NCI-H2029 treated with DMSO at 0.1 percent for 48 hours (cell line): ENCODE results near the gene CELSR1.

Experiments
- DNase-seq: peaks from one replicate; lab custom pipeline; 2025; lab: John Stamatoyannopoulos, UW

CELSR1 gene

DNA sequence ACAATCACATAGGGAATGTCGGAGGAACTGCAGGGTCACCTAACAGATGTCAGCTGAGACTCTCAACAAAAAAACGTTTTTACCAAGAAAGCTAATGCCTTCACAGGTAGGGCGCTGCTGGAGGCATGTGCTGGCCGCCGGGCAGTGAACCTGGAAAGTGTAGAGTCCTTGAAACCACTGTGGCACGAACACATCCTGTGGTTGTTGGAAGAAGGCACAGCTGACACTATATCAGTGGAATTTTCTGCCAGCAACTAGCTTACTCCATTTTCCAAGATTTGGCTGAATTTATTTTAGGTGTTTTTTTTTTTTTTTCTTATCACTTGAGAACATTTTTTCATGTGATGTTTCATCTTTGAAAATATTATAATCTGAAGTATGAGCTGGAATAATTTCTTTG is 187.7 kb downstream of the CELSR1 start:
- no peak for DNase-seq

DNA sequence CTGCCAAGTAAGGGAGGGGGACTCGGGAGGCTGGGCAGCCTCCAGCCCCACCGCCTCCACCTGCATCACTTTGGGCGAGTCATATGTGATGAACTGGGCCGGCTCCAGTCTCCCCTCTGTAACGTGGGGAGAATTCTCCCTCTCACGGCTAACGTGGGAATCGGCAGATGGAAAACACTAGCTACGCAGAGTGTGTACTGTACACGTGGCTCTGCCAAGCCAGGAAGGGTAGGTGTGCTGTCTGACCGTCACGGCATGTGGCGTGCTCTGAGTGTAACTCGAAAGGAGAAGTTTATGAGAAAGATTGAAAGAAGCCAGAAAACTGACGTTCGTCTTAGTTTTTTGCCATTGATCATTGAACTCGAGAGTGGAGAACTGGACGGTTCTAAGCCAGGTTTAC is 188.2 kb downstream of the CELSR1 start:
- DNase-seq: no peak

DNA sequence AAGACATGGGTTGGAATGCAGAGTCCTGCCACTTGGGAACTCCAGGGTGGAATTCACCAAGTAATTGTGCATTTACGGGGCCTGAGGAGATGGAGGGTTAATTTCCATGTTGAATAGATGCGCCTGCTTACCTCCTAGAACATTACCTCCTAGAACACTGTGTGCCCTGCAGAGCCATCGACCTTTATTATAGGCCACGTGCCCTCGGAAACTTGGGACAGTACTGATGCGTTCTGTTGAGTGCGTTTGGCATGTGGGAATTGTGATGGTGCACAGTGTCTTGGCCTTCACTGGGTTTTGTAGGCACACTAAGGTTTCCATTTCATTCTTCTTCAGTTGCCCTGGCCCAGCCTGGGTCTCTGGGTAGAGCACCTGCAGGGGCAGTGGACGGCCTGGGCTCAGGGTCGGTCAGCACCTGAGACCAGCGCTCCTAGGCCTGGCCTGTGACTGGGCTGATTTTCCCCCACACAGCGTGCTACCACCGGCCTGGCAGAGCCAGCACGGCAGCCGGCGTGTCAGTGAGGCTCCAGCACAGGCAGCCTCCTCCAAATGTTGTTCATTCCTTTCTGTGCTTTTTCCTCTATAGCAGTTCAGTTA is 189.2 kb downstream of the CELSR1 start:
- no peak for DNase-seq

DNA sequence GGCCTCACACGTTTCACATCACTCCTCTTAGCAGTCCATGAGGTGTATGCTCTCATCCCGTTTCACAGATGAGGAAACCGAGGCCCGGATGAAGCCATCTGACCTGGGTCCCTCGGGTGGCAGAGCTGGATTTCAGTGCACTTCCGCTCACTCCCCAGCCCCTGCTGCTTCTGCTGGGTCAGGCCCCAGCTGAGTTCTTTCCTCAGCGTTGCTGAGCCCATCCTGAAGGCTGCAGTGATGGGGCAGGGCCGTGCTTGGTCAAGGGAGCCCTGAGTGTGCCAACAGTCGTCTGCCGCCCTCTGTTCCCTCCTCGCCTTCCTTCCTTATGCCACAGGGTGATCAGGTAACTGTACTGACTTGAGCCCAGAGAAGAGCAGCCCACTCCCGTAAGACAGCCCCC is 189.8 kb downstream of the CELSR1 start:
- DNase-seq: no peak

DNA sequence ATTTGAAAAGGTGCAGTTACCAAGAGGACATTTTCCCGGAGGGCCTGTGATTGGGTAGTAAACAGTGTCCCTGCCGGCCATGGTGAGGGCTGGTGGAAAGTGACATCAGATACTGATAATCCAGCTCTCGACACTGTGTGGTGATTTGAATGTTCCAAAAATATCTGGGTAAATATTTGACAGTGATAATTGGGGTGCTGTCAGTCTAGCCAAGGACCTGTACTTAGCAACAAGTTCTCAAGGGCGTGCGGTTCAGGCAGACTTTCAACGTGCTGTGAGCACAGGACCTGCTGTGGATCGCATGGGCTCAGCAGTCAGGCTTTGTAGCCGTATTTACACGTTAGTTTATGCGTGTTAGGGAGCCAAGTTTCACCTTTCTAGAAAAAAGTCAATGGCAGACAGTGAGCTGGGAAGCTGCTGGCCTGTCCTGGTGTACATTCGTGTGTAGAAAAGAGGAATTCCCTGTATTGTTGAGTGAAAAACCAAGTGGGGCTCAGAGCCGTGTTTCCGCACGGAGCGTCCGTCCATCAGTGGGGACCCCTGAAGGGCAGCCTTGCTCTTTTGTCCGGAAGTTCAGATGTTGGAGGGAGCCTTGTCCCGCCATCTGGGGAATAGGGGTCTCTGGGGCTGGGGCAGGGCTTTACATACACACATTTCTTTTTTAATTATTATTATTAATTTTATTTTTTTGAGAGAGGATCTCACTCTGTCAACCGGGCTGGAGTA is 190.6 kb downstream of the CELSR1 start:
- DNase-seq: no peak

DNA sequence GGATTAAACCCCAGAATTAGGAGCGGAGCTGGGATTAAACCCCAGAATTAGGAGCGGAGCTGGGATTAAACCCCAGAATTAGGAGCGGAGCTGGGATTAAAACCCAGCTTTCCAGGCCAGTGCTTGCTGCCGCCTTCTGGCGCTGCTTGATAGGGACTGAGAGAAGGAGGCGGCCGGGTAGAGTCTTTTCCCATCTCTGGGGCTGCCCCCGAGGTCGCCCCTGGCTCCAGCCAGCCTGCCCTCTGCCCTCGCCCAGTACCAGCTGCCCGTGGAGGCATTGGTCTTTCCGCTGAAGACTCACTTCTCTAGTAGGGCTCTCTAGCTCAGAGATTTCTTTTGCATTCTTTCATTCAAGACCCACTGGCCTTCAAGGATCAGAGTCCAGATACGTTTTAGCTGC is 196.7 kb downstream of the CELSR1 start:
- no peak for DNase-seq

DNA sequence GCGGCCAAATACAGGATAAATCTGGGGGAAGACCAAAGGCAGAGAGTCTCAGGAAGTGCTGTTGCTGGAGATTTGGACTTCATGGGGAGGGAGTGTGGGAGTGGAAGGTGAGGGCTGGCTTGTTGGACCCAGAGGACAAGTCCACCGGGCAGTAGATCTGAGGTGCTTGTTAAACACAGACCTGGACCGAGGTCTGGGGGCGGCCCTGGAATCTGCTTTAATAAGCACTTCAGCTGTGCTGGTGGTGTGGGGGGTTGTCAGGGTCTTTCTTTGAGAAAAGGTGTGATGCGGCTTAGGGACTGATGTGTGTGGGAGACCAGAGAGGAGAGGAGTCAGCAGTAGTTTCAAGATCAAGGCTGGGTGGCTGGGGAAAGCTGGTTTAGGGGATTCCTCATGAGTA is 197.5 kb downstream of the CELSR1 start:
- no peak for DNase-seq

DNA sequence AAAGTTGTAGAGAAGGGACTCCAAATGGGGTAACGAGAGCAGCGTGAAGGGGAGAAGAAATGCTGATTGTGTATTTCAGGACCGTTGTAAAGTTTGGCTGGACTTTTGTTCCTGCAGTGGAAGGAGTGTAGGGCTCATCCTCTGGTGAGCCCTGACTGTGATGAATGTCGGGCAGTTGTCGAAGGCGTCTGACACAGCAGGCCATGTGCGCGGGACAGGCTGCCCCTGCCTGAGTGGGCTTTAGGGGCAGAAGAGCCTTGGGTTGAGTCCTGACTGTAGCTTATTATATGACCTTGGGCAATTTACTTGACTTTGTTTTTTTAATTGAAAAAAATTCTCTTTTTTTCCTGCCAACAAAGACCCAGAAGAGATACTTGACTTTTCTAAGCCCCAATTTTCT is 198.8 kb downstream of the CELSR1 start:
- DNase-seq: no peak

DNA sequence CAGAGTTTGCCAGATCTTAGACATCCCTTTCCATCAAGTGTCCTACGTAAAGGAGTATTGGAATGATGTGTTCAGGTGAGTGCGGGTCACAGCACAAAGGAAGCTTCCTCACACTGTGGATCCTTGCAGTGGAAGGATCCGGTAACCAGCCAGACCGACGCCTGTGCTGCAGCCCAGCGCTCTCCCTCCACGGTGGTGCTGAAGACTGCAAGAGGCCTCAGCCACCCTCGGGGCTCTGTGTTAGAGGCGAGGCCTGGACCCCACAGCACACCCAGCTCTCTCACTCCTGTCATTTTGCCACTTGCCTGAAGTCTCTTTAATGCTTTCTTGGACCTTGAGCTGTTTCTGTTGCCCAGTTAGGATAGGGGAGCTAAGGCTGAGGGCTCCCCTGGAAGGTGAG is 199.6 kb downstream of the CELSR1 start:
- DNase-seq: no peak

DNA sequence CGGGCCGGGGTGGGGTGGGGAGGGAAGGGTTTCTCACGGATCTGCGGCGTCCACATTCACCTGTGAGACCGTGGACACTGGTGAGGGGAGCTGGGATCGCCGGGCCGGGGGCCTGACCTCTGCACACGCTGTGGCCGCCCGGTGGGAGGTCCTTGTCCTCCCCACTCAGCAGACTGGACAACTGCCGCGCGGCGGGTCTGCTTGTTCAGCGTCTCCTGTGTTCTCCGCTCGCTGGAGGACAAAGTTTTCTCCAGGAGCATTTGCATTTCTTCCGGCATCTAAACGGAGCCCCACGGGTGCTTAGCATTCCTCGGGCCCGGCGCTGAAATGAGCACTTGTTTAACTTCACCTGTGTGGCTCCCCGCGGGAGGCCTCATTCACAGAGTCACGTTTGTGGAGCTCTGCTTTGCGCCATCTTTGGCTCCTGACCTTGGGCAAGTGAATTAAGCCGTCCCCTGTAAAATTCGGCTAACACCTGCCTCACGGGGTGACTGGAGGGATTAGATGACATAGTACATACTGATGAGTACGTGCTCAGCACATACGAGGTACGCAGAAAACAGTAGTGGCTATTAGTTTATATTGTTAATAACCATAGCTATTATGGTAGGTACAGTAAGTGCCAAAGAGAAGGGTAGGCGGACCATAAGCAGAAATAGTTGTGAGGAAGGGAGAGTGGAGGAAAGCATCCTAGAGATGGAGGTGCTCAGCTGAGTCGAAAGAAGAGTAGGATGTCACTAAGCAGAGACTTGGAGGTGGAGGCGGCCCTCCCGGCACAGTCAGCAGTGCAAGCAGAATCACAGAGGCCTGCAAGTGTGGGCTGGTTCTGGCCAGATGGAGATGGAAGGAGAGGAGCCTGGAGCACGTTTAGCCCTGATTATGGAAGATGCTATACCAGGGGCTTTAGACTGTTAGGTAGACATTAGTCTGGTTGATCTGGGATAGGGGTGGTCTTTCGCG is 201.0 kb downstream of the CELSR1 start:
- no peak for DNase-seq

DNA sequence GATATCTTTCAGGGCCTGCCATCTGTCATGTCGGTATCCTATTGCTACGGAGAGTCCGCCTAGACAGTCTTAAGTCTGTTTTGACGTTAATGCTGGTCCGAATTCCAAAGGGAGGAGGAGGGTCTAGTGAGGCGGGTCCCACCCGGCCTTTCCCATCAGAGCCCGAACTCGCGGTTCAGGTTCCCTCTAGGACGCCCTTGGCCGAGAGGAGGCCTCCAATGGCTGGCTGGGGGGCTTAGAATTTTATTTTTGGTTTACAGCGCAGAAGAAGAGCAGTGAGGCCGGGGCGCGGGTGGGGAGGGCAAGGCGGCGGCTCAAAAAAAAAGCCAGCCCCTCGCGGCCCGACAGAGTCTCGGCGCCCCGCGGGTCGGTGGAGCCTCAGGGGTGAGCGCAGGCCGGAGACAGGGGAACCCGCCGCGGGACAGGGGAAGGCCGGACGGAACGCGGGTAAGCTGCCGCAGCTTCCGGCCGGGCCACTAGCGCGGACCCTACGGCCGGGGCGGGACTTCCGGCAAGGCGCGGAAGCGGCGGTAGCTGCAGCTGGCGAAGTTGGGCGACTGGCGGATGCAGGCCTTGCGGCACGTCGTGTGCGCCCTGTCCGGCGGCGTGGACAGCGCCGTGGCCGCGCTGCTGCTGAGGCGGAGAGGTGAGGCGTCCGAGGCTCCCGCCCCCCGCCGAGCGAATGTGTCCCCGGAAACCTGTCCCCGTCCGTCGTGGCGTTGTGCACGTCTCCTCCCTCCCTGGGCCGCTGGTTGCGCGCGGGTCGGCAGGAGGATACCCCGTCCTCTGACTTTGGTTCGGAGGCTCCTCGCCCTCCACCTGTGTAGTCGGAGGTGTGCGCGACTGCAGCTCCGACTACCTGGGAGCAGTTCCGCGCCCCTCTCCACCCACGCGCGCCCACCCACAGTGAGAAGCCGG is 202.0 kb downstream of the CELSR1 start, which contains the start of gene TRMU:
Gene TRMU (plus strand): TSS at position 514 of the 918 bp plus-strand sequence. CDS start 51 bp downstream, at position 565.
- DNase-seq: peak; percentile 9

DNA sequence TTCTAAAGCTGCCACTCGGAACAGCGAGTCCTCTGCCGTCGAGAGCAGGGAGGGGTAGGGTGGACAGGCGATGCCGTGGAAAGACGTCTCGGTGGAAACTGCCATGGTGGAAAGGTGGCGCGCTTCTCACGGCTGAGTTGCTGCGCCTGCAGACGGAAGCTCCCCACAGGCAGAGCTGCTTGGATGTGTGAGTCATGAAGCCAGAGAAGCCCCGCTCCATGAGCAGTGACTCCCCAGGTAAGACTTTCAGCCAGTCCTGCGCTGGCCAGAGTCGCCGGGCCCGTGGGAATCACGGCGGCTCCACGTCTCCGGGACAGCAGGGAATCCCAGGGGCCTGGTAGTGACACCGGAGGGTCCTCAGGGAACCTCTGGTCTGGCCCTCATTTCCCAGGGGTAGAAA is 205.9 kb downstream of the CELSR1 start:
- DNase-seq: no peak

DNA sequence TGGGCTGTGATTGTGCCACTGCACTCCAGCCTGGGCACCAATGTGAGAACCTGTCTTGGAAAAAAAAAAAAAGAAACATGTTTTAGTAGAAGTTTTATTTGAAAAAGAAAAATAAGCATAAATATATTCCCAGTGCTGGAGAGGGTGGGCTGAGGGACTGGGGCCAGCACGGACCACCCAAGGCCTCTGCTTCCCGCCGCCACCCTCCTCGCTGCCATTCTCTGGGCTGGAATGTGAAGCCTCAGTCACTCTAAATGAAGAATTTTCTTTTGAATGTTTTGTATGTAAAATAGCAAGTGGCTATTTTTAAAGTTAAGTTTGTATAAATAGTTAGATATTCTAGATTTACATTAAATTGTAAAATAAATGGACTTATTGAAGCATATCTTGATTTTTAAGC is 207.0 kb downstream of the CELSR1 start:
- DNase-seq: no peak

DNA sequence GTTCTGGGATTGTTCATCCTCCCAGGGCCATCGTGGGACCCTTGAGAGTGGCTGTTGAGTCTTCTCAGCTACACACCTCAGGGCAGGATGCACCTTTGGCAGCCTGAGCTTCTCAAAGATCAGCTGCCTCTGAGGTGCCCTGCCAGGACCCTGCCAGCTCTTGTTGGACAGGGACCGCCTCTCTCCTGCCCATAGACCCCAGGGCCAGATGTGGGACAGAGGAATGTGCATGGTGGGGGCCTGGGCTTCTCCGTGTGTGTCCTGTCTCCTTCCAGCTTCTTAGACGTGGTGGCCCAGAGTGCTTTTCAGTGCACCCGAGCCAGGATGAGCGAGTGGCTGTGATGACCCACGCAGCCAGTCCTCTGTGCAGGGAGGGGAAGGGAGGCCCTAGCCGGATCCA is 207.8 kb downstream of the CELSR1 start:
- no peak for DNase-seq

DNA sequence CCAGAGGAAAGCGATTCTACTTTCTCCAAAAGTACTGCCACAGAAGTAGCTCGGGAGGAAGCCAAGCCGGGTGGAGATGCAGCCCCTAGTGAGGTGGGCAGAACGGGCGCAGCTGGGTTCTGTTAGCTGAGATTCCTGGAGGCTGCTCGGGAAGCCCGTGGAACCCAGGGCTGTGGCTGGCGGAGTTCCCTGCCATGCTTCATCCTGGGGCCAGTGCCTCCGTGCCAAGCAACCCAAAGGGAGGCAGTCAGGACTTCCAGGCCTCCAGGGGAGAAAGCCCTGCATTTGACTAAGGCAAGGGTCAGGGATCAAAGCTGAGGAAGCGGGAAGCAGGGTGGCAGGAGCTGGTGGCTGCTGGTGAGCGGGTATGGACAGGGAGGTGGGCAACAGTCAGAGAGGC is 208.6 kb downstream of the CELSR1 start:
- DNase-seq: no peak

DNA sequence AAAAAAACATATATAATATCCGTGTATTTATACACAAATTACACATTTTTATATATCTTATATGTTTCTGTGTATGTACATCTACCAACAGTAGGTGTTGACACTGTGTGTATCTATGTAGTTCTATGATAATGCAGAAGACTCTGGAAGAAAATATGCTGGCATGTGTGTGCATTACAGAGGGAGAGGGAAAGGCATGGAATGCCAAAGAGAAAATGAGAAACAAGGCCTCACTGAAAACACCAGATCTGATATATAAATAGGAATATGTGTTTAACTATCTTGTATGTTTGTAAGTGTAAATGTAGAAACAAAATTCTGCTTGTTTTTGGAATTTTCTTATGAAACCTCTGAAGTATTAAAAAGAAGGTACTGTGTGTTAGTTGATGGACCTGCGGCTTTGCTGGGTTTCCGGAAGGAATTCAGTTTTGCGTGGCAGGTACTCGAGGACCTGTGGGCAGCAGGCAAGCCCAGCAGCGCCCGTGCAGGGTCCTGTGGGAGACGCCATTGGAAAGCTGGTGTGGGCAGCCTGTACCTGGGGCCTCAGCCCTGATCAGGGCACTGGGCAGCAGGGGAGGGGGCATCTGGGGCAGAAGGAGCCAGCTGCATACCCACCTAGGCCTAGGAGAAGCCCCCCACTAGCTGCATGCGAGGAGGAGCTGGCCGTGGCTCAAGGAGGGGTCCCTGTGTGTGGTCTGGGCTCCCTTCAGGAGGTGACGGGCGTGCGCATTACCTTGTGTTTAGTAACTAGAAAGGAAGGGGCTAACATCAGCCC is 209.5 kb downstream of the CELSR1 start:
- DNase-seq: no peak

DNA sequence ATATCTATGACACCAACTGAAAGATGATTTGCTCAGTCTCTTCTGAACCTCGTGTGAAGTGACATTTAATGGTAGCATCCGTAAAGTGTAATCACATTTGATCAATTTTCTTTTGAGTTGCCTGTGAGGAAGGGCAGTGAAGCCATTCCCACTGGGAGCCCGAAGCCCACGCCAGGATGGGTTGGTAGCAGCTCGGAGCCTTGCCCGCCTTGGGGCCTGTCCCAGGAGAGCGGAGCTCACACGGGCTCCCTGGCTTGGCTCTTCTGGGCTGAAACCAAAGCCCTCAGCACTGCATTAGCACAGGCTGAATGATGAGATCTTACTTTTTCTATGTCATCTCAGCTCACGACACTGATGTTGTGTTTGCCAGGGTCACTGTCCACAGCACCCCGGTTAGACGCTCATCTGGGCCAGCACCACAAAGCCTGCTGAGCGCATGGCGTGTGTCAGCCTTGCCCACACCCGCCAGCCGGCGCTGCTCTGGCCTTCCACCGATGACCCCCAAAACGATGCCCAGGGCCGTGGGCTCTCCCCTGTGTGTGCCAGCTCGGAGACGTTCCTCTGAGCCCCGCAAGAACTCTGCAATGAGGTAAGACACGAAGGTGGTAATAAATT is 211.2 kb downstream of the CELSR1 start:
- no peak for DNase-seq

DNA sequence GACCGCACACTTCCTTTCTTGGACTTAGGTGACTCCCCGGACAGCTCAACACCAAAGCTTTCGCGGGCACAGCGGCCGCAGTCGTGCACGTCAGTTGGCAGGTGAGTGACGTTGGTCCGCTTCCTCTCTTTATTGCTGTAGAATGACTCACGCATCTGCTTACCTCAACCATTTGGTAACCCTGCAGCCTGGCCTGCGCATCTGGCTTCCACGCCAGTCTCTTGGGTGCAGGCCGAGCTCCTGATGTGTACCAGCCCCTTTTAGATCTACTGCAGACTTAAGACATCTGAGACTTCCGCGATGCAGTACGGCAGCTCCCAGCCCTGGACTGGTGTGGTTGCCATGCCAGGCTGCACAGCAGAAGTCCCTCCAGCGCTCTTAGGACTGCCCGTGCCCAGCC is 214.3 kb downstream of the CELSR1 start:
- DNase-seq: no peak

DNA sequence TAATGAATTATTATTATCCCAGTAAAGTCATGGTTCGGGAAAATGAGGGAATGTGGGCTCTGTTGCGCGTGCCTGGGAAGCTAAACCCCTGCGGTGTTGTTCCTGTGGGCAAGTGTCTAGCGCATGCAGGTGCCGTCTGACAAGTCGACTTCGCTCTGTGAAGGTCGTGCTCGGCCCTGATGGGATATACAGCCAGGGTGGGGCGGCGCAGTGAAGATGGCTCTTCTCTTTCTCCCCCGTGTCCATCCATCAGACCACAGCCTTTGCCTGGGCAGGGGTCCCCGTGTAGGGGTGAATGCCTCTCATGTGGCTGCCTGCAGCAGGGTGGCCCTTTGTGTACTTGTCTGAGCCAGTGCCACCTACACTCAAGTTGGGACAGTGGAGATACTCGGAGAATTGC is 214.7 kb downstream of the CELSR1 start:
- no peak for DNase-seq

DNA sequence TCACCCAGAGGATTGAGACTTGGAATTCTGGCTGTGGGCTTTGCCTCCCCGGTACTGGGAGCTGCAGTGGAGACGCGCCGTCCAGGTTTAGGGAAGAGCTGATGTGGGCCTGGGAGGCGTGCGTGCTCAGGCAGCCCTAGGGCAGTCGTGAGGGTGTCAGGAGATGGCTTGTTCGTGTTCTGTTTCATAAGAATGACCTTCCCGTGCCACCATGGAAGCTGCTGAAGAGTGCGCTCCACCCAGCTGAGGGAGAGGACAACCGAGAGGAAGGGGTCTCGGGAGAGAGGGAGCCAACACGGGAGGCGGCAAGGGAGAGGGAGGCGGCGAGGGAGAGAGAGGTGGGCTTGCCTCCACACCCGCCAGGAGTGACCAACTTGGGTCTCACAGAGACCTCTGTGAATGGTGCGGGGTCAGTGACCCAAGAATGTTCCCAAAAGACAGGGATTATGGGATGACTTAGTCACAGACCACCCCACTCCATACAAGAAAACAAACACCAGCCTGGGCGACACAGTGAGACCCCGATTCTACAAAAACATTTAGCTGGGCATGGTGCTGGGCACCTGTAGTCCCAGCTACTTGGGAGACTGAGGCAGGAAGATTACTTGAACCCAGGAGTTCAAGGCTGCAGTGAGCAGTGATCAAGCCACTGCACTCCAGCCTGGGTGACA is 216.6 kb downstream of the CELSR1 start:
- no peak for DNase-seq
